Liver (tissue), 3 donors: ENCODE results near the gene MTO1.

ENCODE experiments used
- EGR1 ChIP-seq, 2 donors: IDR thresholded peaks; 2 replicates each; pipeline ENCODE4 v1.6.1; 2016 to 2018; ENCODE audit warnings: antibody characterized with exemption in 2 of 2, low read depth in 2 of 2
- GABPA ChIP-seq, 2 donors: IDR thresholded peaks in 1 of 2; conservative IDR thresholded peaks in 1 of 2; 2 replicates each; pipeline ENCODE4 v1.6.1; 2016; ENCODE audit warnings: antibody characterized with exemption in 2 of 2, mild to moderate bottlenecking in 1 of 2, moderate library complexity in 1 of 2
- HNF4G ChIP-seq: IDR thresholded peaks from 2 replicates; pipeline ENCODE4 v1.6.1; 2016; ENCODE audit warnings: antibody characterized with exemption
- JUND ChIP-seq, 2 donors: IDR thresholded peaks; 2 replicates each; pipeline ENCODE4 v1.6.1; 2016; ENCODE audit warnings: antibody characterized with exemption in 2 of 2
- RAD21 ChIP-seq, 2 donors: IDR thresholded peaks; 2 replicates each; pipeline ENCODE4 v1.6.1; 2016; ENCODE audit warnings: antibody characterized with exemption in 2 of 2, mild to moderate bottlenecking in 2 of 2
- SP1 ChIP-seq: IDR thresholded peaks from 2 replicates; pipeline ENCODE4 v1.6.1; 2018; ENCODE audit warnings: antibody characterized with exemption, mild to moderate bottlenecking
- TAF1 ChIP-seq: conservative IDR thresholded peaks from 2 replicates; pipeline ENCODE4 v1.6.1; 2016; ENCODE audit warnings: antibody characterized with exemption, mild to moderate bottlenecking
- YY1 ChIP-seq: IDR thresholded peaks from 2 replicates; pipeline ENCODE4 v1.6.1; 2016; ENCODE audit warnings: antibody characterized with exemption, mild to moderate bottlenecking
- TF ChIP-seq, protein P1 (sequence below): IDR thresholded peaks from 2 replicates; pipeline ENCODE4 v1.6.1; 2016; ENCODE audit warnings: antibody characterized with exemption, mild to moderate bottlenecking
- TF ChIP-seq, protein P2 (sequence below): fragments of 150-350 bp; IDR thresholded peaks from 2 replicates; pipeline ENCODE4 v1.5.1; 2017; ENCODE audit warnings: improper control_type of control experiment, low read depth, low read length; ENCODE audit not compliant: missing input control
- TF ChIP-seq, protein P3 (sequence below): IDR thresholded peaks from 2 replicates; pipeline ENCODE4 v1.6.1; 2016; ENCODE audit warnings: antibody characterized with exemption
- TF ChIP-seq, protein P4 (sequence below): IDR thresholded peaks from 2 replicates; pipeline ENCODE4 v1.6.1; 2016; ENCODE audit warnings: antibody characterized with exemption
- donor health status: healthy.
- donor health status: healthy.

DNA sequence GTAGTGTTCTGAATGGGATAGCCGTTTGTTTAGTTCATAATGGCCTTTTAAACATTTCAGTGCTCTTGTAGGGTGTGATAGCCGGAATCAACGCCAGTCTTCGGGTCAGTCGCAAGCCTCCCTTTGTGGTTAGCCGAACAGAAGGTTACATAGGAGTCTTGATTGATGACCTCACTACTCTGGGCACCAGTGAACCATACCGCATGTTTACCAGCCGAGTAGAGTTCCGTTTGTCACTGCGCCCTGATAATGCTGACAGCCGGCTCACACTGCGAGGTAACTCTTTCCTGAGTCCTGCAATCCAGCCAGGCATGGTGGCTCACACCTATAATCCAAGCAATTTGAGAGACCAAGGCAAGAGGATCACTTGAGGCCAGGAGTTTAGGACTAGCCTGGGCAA lies 20.4 kb downstream of the MTO1 start:
- TF ChIP-seq SP1 (no peak), EGR1 (IDR thresholded peaks at IDR 0.05; ENCODE audit: low read depth in 2 of 2) (no peak), RAD21 (IDR thresholded peaks at IDR 0.05) (no peak), JUND (IDR thresholded peaks at IDR 0.05) (no peak), HNF4G (no peak), YY1 (no peak), GABPA (IDR thresholded peaks at IDR 0.05 in 1 of 2, conservative IDR thresholded peaks at IDR 0.05 in 1 of 2) (no peak), TAF1 (no peak)
- TF ChIP-seq, protein P1, sequence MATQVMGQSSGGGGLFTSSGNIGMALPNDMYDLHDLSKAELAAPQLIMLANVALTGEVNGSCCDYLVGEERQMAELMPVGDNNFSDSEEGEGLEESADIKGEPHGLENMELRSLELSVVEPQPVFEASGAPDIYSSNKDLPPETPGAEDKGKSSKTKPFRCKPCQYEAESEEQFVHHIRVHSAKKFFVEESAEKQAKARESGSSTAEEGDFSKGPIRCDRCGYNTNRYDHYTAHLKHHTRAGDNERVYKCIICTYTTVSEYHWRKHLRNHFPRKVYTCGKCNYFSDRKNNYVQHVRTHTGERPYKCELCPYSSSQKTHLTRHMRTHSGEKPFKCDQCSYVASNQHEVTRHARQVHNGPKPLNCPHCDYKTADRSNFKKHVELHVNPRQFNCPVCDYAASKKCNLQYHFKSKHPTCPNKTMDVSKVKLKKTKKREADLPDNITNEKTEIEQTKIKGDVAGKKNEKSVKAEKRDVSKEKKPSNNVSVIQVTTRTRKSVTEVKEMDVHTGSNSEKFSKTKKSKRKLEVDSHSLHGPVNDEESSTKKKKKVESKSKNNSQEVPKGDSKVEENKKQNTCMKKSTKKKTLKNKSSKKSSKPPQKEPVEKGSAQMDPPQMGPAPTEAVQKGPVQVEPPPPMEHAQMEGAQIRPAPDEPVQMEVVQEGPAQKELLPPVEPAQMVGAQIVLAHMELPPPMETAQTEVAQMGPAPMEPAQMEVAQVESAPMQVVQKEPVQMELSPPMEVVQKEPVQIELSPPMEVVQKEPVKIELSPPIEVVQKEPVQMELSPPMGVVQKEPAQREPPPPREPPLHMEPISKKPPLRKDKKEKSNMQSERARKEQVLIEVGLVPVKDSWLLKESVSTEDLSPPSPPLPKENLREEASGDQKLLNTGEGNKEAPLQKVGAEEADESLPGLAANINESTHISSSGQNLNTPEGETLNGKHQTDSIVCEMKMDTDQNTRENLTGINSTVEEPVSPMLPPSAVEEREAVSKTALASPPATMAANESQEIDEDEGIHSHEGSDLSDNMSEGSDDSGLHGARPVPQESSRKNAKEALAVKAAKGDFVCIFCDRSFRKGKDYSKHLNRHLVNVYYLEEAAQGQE: no peak
- TF ChIP-seq, protein P2, sequence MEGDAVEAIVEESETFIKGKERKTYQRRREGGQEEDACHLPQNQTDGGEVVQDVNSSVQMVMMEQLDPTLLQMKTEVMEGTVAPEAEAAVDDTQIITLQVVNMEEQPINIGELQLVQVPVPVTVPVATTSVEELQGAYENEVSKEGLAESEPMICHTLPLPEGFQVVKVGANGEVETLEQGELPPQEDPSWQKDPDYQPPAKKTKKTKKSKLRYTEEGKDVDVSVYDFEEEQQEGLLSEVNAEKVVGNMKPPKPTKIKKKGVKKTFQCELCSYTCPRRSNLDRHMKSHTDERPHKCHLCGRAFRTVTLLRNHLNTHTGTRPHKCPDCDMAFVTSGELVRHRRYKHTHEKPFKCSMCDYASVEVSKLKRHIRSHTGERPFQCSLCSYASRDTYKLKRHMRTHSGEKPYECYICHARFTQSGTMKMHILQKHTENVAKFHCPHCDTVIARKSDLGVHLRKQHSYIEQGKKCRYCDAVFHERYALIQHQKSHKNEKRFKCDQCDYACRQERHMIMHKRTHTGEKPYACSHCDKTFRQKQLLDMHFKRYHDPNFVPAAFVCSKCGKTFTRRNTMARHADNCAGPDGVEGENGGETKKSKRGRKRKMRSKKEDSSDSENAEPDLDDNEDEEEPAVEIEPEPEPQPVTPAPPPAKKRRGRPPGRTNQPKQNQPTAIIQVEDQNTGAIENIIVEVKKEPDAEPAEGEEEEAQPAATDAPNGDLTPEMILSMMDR: no peak
- TF ChIP-seq, protein P3, sequence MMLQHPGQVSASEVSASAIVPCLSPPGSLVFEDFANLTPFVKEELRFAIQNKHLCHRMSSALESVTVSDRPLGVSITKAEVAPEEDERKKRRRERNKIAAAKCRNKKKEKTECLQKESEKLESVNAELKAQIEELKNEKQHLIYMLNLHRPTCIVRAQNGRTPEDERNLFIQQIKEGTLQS: no peak
- TF ChIP-seq, protein P4, sequence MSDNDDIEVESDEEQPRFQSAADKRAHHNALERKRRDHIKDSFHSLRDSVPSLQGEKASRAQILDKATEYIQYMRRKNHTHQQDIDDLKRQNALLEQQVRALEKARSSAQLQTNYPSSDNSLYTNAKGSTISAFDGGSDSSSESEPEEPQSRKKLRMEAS: no peak
